ENCODE data around the gene DOLK. TPM values are rescaled to one million over a fixed set of nuclear protein-coding genes. Genes with fewer than 3 reads are reported as not detected.

Gene DOLK
- polyA plus RNA-seq, 1 donor from 2014 or later = 11.3 TPM

- H3K9ac ChIP-seq (ENCODE audit: low read length) = no peak overlapping the region
- no peaks in the 10 kb centered on the region for H3K9me2 ChIP-seq (ENCODE audit: insufficient read depth, low read length)
- H3K4me3 ChIP-seq (ENCODE audit: low read length) = no peak overlapping the region
- no peaks in the 10 kb centered on the region for H4K20me1 ChIP-seq (ENCODE audit: insufficient read depth)
- no peak overlapping the region for H3K27ac ChIP-seq (ENCODE audit: low read length)
- H3K9me3 ChIP-seq (ENCODE audit: low read length) = no peaks in the 10 kb centered on the region
- H3F3A ChIP-seq (ENCODE audit: insufficient read depth, low read length, poor library complexity, severe bottlenecking) = no peaks in the 10 kb centered on the region
- TF ChIP-seq RAD21 (conservative IDR thresholded peaks at IDR 0.05) = no peak
- no peak for TF ChIP-seq TAF1 (IDR thresholded peaks at IDR 0.05; ENCODE audit: low read depth)
- TF ChIP-seq POLR2AphosphoS5 (IDR thresholded peaks at IDR 0.05) = no peak
- TF ChIP-seq EZH2 (IDR thresholded peaks at IDR 0.05; ENCODE audit: borderline replicate concordance, insufficient read depth, low read length, poor library complexity, severe bottlenecking) = no peak
- no peak for TF ChIP-seq MXI1 (conservative IDR thresholded peaks at IDR 0.05; ENCODE audit: poor library complexity, severe bottlenecking)
- no peak for TF ChIP-seq CTCF (IDR thresholded peaks at IDR 0.05; ENCODE audit: poor library complexity, severe bottlenecking)
- no peak for TF ChIP-seq EP300 (conservative IDR thresholded peaks at IDR 0.05; ENCODE audit: poor library complexity, severe bottlenecking)
- no peak for TF ChIP-seq REST (IDR thresholded peaks at IDR 0.05; ENCODE audit: borderline replicate concordance)
- TF ChIP-seq SMC3 (conservative IDR thresholded peaks at IDR 0.05; ENCODE audit: poor library complexity) = no peak
- no peak overlapping the region for H2AFZ ChIP-seq (ENCODE audit: low read depth, low read length)
- no peaks in the 10 kb centered on the region for H3K27me3 ChIP-seq (ENCODE audit: insufficient read depth, low read depth, low read length)
- no peak overlapping the region for H3K4me2 ChIP-seq (ENCODE audit: low read length)
- no peaks in the 10 kb centered on the region for H3K36me3 ChIP-seq (ENCODE audit: insufficient read depth, low read length)
- no peaks in the 10 kb centered on the region for H3K79me2 ChIP-seq (replicated peaks; ENCODE audit: insufficient read depth, low read length)
Measured at GRCh38 chr9:128936171-128936865, 11.1 kb downstream of the DOLK start.

- H3K9me3 ChIP-seq (ENCODE audit: low read length) = no peaks in the 10 kb centered on the region
- H3K79me2 ChIP-seq (replicated peaks; ENCODE audit: insufficient read depth, low read length) = no peaks in the 10 kb centered on the region
- H3K4me2 ChIP-seq (ENCODE audit: low read length) = no peak overlapping the region
- H2AFZ ChIP-seq (ENCODE audit: low read depth, low read length) = no peak overlapping the region
- TF ChIP-seq EP300 (conservative IDR thresholded peaks at IDR 0.05; ENCODE audit: poor library complexity, severe bottlenecking) (no peak), REST (IDR thresholded peaks at IDR 0.05; ENCODE audit: borderline replicate concordance) (no peak), RAD21 (conservative IDR thresholded peaks at IDR 0.05) (no peak), SMC3 (conservative IDR thresholded peaks at IDR 0.05; ENCODE audit: poor library complexity) (no peak), EZH2 (IDR thresholded peaks at IDR 0.05; ENCODE audit: borderline replicate concordance, insufficient read depth, low read length, poor library complexity, severe bottlenecking) (no peak), POLR2AphosphoS5 (IDR thresholded peaks at IDR 0.05) (no peak), TAF1 (IDR thresholded peaks at IDR 0.05; ENCODE audit: low read depth) (no peak), CTCF (IDR thresholded peaks at IDR 0.05; ENCODE audit: poor library complexity, severe bottlenecking) (no peak), MXI1 (conservative IDR thresholded peaks at IDR 0.05; ENCODE audit: poor library complexity, severe bottlenecking) (no peak)
- H4K20me1 ChIP-seq (ENCODE audit: insufficient read depth) = no peaks in the 10 kb centered on the region
- H3F3A ChIP-seq (ENCODE audit: insufficient read depth, low read length, poor library complexity, severe bottlenecking) = no peaks in the 10 kb centered on the region
- no peak overlapping the region for H3K4me3 ChIP-seq (ENCODE audit: low read length)
- H3K27me3 ChIP-seq (ENCODE audit: insufficient read depth, low read depth, low read length) = no peaks in the 10 kb centered on the region
- H3K9me2 ChIP-seq (ENCODE audit: insufficient read depth, low read length) = no peaks in the 10 kb centered on the region
- no peak overlapping the region for H3K27ac ChIP-seq (ENCODE audit: low read length)
- no peak overlapping the region for H3K9ac ChIP-seq (ENCODE audit: low read length)
- no peaks in the 10 kb centered on the region for H3K36me3 ChIP-seq (ENCODE audit: insufficient read depth, low read length)
Measured at GRCh38 chr9:128933731-128934130, 13.7 kb downstream of the DOLK start.
